BJ (cell line): ENCODE measurements around the gene RAD18. TPM values are rescaled to one million over a fixed set of nuclear protein-coding genes. Genes with fewer than 3 reads are reported as not detected.

Experiments
- CTCF ChIA-PET: fragments of 350-600 bp; formaldehyde crosslinking; extraction: SDS; loops from one replicate; lab custom pipeline; 2021; ENCODE audit warnings: antibody characterized with exemption, inconsistent platforms; lab: Yijun Ruan, JAX
- POLR2A ChIA-PET: fragments of 300-600 bp; sonication (Branson Sonifier 250); formaldehyde crosslinking; extraction: SDS; loops from one replicate; lab custom pipeline; 2021; ENCODE audit warnings: antibody characterized with exemption; lab: Charles Lee
- DNase-seq: peaks from one replicate; pipeline ENCODE4 v3.0.0-alpha.2; 2011; ENCODE audit warnings: low read depth
- H3K27me3 ChIP-seq: 2 replicates; pipeline ENCODE4 v1.6.0; 2011; ENCODE audit warnings: low read length; ENCODE audit not compliant: control insufficient read depth, insufficient read depth
- H3K36me3 ChIP-seq: 2 replicates; pipeline ENCODE4 v1.5.1; 2011; ENCODE audit warnings: low read length; ENCODE audit not compliant: control insufficient read depth, insufficient read depth
- H3K4me3 ChIP-seq: 2 replicates; pipeline ENCODE4 v1.5.1; 2011; ENCODE audit warnings: low read depth, mild to moderate bottlenecking, control low read depth, low read length
- polyA plus RNA-seq: library from polyadenylated mRNA; depleted of rRNA; stranded (reverse); fragments of >200 nt; gene quantifications from 2 replicates; pipeline ENCODE4 v1.2.3, GENCODE V29; 2011
- TF ChIP-seq, protein P1 (sequence below): IDR thresholded peaks from 2 replicates; pipeline ENCODE4 v1.5.1; 2011; ENCODE audit warnings: low read depth, mild to moderate bottlenecking, control low read depth, inconsistent platforms, low read length, moderate library complexity; ENCODE audit not compliant: insufficient read depth

Gene RAD18
- polyA plus RNA-seq, 1 experiment = 13.8 TPM

DNA sequence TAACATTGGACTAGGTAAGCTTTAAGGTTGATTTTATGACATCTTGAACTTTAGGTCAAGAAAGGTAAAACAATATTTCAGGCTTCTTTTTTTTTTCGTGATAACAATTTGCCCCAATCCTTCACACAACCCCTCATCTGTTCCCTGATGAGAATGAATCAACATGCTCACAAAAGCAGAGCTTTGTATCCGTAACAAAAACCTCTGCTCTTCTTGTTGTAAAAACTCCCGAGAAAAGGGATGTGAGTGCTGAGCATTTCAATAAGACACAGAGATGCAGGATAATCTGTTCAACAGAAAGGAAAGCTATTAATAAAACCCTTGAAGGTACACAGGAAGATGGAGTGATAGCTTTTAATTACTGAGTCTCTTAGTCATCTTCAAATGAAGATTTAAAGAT is 94.3 kb downstream of the RAD18 start:
- ChIA-PET POLR2A (interaction anchor here (0.7 to 1.0 kb wide), 3 partner anchors 17 to 20 kb away, joined by 3 to 6 read pairs (median 4); no protein-coding TSS in a partner anchor), CTCF (interaction anchor here (0.7 to 3.8 kb wide), 4 partner anchors 10 to 103 kb away, joined by 3 to 21 read pairs (median 8); partner anchors contain the start of gene OXTR)
- no peaks in the 10 kb centered on the region for H3K27me3 ChIP-seq
- H3K36me3 ChIP-seq = no peaks in the 10 kb centered on the region
- DNase-seq = no peak
- TF ChIP-seq, protein P1, sequence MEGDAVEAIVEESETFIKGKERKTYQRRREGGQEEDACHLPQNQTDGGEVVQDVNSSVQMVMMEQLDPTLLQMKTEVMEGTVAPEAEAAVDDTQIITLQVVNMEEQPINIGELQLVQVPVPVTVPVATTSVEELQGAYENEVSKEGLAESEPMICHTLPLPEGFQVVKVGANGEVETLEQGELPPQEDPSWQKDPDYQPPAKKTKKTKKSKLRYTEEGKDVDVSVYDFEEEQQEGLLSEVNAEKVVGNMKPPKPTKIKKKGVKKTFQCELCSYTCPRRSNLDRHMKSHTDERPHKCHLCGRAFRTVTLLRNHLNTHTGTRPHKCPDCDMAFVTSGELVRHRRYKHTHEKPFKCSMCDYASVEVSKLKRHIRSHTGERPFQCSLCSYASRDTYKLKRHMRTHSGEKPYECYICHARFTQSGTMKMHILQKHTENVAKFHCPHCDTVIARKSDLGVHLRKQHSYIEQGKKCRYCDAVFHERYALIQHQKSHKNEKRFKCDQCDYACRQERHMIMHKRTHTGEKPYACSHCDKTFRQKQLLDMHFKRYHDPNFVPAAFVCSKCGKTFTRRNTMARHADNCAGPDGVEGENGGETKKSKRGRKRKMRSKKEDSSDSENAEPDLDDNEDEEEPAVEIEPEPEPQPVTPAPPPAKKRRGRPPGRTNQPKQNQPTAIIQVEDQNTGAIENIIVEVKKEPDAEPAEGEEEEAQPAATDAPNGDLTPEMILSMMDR = no peak
- no peak overlapping the region for H3K4me3 ChIP-seq

DNA sequence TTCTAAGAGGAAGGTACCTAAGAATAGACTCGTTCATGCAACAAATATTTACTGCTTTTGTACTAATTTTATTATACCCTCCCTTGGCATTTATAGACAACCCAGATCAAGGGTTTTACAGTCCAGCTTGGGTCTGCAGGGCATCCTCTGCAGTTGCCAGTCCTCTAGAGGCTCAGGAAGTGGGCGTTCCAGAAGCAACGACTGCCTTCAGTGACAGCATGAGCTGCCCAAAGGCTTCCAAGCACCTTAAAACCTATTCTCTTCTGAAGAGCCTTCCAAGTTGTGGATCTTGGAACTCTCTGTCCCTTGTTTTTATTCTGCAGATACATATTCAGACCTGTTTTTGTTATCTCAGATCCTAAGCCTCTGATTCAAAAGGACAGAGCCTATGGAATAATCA is 95.6 kb downstream of the RAD18 start:
- ChIA-PET CTCF (interaction anchor here (1.4 to 3.8 kb wide), 4 partner anchors 12 to 98 kb away, joined by 4 to 21 read pairs (median 4); partner anchors contain the start of gene OXTR), POLR2A (no interaction called here)
- Histone ChIP-seq H3K4me3 (no peak overlapping the region), H3K27me3 (no peaks in the 10 kb centered on the region), H3K36me3 (no peaks in the 10 kb centered on the region)
- TF ChIP-seq, protein P1 = no peak
- DNase-seq = no peak

DNA sequence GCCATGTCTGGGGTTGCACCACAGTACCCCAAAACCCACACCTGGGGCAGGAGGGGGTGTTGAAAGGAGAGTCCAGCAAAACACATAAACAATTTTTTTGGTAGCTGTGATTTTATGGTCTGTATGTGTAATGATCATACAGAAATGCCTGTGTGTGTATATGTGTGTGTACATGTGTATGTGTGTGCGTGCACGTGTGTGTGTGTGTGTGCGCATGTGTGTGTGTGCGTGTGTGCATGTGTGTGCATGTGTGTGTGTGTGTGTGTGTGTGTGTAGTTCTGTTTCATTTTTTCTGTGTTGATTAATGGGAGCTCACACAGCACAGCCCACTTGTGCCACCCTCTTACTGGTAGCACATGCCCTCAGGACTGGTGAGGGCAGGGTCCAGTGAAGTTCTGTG is 97.6 kb downstream of the RAD18 start:
- Histone ChIP-seq H3K36me3 (no peaks in the 10 kb centered on the region), H3K27me3 (no peaks in the 10 kb centered on the region), H3K4me3 (no peak overlapping the region)
- CTCF ChIA-PET = no interaction called here
- POLR2A ChIA-PET = interaction anchor here (0.6 kb wide), 1 partner anchor 186 kb away, joined by 3 read pairs; no protein-coding TSS in a partner anchor
- DNase-seq = no peak
- TF ChIP-seq, protein P1 = no peak

DNA sequence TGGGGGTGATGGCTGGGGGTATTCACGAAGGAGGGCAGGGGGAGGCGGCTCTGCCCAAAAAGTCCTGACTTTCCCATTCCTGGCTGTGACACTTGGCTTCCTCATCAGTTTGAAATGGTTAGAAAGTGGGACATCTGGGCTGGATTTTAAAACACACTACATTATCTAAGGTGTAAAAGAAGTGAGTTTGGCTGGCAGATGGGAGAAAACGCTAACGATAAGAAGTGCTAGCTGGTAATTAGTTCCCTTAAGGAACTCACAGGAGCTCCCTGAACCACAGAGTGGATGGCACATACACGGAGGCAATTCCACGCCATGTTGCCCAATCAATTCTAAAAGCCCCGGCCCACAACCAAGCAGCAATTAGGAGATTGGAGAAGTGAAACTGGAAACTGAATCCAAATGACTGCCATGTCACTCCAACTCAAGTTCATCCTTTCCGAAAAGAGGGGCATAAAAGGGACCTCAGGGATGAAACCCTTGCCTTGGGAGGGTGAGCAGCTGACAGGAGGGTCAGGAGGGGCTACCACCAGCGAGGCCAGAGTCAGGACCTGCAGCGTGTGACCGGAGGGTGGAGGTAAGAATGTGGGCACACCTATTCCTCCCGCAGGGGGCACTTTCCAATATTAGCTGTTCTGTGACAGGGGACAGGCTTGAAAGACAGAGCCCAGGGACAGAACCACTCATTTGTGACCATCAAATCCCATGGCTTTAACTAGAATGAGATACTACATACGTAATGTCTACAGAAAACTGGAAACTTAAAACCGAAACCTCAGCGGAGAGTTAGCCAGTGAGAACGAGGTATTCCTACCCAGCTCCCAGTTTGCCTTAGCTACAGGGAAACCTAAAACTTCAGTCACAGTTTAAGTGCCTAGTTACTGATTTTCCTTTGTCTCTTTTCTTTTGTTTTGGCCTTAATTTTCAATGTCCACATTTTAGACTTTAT is 98.6 kb downstream of the RAD18 start:
- H3K36me3 ChIP-seq = no peaks in the 10 kb centered on the region

More for the DNA sequence above, 98.6 kb downstream of the RAD18 start:
- TF ChIP-seq, protein P1 = no peak
- ChIA-PET CTCF (interaction anchor here (1.0 to 2.7 kb wide), 2 partner anchors 36 to 95 kb away, joined by 3 to 9 read pairs; partner anchors contain the start of gene OXTR), POLR2A (no interaction called here)
- no peak for DNase-seq
- Histone ChIP-seq H3K4me3 (no peak overlapping the region), H3K27me3 (no peaks in the 10 kb centered on the region)
